GM21515 (cell line): Measurements from ENCODE around the gene SCGB3A1.

Source experiments
- ATAC-seq: cut with Tn5 transposase; IDR thresholded peaks from one replicate; pipeline ENCODE4 v1.9.1; 2021; ENCODE audit not compliant: unreplicated experiment

Gene SCGB3A1

DNA sequence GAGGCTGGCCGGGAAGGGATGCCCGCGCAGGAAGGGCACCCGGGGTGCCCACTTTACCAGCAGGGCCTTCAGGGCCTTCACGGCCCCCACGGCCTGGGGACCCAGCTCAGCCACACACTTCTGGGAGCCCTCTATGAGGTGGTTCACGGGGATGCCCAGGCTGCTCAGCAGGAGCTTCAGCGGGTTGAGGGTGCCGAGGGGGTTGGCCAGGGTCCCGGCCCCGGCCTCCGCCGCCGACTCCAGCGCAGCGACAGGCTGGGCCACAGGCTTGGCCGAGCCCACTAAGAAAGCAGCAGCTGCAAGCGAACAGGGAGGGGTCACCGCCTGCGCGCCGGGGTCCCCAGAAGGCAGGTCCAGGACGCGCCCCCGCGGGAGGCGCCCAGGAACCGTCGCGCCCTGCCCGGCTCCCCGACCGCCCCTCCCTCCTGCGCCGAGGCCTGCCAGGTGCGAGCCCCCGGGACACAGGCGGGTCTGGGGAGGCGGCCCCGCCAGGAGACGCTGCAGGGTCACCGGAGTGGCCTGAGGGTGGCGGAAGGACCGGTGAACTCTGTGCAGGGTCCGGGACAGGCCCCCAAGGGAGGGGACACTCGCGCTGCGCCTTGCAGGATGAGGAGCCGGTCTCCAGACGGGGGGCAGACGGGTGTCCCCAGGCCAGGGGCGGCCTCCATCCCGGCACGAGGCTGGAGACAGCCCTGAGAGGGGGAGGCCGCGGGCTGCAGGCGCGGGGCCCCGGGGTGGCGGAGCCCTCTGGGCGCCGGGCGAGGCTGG is 572 bp downstream of the SCGB3A1 start:
- ATAC-seq, result no peak

DNA sequence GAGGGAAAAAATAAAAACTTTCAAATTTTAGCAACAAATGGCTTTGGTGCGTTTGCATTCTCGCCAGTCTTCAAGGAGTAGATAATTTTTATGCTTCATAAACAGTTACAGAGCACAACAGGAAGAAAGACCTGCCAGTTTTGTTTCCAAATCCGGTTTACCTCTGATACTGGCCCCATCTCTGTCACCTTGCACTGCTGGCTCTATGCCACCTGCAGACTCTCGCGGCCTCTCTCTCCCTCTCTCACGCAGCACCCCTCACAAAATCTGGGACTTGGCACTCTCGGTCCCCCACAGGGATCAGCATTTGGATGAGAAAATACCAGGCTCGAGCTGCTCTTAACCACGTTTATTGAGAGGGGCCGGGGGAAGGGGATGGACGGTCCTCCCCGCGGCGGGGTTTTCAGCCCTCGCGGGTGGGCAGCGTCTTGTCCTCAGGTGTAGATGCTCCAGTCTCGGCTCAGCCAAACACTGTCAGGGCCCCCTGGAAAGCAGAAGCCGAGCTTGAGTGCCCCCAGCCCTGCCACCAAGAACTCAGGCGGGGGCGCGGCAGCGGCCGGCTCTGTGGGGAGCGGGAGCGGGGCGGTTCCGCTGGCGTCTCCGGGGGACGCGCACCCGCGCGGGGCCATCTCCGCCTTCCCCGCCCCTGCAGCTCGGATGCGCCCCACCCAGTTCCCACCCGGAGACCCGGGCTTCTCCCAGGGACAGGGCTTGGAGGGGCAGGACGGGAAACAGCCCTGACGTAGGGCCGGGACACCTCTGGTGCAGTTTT is 1.3 kb downstream of the SCGB3A1 start:
- no peak for ATAC-seq

DNA sequence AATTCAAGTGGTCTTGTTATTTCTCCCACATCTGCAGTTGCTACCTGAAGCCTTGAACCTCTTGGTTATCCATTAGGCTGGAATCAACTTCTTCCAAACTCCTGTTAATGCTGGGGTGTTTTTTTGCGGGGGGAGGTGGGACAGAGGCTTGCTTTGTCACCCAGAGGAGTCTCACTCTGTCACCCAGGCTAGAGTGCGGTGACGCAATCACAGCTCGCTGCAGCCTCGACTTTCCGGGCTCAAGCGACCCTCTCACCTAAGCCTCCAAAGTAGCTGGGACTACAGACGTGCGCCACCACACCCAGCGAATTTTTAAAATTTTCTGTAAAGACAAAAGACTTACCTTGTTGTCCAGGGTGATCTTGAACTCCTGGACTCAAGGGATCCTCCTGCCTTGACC is 4.4 kb downstream of the SCGB3A1 start:
- no peak for ATAC-seq

DNA sequence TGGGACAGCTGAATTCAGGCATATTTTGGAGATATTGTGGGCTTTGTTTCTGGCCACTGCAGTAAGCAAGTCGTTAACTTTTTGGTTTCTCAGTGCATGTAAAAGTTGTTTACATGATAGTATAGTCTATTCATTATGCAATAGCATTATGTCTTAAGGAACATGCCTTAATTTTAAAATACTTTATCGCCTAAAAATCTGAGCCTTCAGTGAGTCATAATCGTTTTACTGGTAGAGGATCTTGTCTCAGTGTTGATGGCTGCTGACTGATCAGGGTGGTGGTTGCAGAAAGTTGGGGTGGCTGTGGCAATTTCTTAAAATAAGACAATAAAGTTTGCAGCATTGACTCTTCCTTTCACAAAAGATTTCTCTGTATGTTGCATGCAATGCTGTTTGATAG is 5.1 kb downstream of the SCGB3A1 start:
- no peak for ATAC-seq

DNA sequence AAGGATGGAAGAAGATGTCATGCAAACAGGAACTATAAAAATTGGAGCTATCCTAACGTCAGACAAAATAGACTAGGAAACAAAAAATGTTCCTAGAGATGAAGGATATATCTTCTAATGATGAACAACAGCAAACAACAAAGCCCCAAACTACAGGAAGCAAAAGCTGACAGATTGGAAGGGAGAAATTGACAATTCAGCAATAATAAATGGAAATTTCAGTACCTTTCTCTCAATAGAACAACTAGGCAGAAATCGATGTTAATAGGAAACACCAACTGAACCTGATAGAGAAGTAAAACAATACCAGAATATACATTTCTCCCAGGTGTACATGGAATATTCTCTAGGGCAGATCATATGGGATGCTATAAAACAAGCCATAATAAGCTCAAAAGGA is 7.6 kb downstream of the SCGB3A1 start:
- no peak for ATAC-seq

DNA sequence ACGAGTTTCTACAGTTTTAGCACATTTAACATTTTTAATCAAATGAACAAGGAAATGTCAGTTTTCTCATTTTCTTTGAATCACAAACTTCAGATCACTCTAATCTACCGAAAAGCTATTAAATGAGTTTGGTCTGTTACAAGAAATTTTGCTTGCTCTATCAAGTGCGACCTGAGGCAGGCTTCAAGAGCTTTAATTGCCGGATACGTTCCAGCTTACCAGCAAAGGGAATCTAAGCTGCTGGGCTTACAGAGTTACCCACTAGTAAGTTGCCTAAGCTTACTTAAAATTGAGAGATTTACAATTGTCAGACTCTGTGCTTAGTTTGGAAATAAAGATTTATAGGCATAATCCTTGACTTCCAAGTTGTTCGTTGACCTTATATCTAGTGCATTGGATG is 10.6 kb downstream of the SCGB3A1 start:
- ATAC-seq, result no peak

DNA sequence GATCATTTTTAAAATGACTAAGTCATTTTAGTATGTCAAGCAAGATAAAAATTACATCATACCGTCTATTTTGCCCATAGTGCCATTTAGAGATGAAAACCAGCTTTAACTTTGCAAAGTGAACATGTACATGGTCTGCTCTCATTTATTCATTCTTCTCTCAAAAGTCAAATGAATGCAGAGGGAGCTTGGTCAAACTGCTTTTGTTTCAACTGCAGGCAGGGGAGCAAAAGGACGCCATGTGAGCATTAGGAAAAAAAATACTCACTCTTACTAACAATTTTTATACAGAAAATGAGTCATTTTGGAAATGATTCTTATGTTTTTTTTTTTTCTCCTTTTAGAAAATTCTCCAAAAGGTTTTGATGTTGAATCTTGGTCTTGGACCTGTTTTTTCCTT is 15.7 kb downstream of the SCGB3A1 start:
- ATAC-seq, result no peak

DNA sequence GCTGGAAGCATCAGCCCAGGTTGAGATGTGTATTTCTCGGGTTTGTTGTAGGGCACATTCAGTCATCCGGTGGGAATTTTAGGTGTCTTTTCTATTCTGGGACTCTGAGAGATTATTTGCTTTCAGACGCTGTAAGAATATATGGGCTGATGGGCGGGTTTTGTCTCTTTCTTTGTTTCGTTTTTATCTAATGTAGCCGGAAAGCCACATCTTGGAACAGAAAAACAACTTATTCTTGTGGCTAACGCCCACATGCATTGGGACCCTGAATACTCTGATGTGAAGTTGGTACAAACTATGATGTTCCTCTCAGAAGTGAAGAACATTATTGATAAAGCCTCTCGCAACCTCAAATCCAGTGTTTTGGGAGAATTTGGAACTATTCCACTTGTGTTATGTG is 22.4 kb downstream of the SCGB3A1 start:
- ATAC-seq, result no peak

DNA sequence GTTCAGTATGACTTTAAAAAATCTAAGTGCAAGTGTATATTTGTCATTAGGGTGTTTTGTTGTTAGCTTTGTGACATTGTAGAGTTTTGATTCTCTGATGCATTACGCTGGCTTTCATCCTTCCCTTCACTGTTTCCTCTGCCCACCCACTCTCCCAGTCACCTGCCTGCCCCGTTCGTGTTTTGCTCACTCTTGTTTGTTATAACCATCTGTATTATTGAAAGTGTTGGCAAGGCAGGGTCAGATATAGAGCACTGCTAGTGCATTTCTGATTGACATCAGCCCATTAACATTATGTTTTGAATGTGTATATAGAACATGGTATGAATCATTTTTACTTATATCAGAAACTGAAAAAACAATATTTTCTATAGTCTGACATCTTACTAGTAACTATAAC is 27.3 kb downstream of the SCGB3A1 start:
- ATAC-seq, result no peak

DNA sequence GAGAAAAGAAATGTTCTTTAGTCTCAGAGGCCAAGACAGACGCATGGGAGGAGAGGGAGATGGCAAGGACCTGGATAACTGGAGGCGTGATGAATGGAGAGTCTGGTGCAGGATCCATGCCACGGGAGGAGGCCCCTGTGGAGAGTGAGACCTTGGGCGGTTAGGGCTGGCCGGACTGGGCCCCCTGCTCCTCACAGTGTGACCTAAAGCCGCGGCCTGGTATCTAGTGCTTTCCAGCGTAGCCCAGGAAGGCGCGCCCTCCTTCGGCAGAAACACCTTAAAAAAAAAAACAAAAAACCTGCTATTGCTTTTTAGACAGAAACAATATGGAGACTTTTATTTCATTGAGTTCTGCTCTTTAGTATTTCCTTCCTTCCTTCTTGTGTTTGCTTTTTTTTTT is 33.1 kb downstream of the SCGB3A1 start:
- no peak for ATAC-seq

DNA sequence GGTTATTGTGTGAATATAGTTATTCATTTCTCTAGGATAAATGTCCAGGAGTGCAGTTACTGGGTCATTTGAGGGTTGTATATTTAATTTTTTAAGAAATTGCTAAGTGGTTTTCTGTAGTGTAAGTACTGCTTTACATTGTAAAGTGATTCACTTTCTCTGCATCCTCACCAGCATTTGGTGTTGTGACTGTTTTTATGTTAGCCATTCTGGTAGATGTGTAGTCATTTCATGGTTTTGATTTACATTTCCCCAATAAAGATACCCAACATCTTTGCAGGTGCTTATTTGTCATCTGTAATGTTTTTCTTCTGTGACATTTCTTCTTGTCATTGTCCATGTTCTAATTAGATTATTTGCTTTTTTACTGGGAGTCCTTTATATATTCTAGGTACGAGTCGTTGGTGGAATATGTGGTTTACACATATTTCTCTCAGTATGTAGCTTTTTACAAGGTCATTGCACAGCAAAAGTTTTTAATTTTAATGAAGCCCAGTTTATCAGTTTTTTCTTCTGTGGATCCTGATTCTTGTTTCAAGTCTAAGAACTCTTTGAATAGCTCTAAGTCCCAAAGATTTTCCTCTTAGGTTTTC is 34.0 kb downstream of the SCGB3A1 start:
- ATAC-seq, result no peak

DNA sequence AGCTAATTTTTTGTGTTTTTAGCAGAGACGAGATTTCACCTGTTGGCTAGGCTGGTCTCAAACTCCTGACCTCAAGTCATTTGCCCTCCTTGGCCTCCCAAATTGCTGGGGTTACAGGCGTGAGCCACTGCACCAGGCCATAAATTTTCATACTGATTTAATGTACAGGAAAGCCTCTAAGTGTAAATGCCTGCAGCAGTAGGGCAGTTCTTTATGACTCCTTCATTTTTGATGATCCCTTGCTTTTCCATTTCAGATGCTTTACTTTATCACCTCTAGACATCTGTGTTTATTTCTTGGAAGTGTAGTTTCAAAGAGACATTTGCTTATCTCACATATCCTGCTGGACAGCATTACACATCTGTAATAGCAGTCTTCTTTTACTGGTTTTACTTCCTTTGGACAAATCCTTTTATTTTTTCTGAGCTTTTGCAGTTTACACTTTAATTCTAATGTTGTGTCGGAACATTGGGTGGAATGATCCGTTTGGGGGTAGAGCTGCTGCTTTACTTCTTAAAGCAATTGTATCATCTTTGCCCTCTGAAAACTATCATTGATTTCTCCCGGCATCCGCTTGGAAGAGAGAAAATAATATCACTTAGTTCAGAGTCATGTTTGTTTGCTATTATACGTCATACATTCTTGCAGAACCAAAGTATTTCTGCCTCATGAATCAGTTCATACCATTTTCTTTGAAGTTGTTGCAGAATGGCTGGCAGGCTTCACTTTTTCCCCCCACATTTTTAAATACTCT is 36.0 kb downstream of the SCGB3A1 start:
- no peak for ATAC-seq

DNA sequence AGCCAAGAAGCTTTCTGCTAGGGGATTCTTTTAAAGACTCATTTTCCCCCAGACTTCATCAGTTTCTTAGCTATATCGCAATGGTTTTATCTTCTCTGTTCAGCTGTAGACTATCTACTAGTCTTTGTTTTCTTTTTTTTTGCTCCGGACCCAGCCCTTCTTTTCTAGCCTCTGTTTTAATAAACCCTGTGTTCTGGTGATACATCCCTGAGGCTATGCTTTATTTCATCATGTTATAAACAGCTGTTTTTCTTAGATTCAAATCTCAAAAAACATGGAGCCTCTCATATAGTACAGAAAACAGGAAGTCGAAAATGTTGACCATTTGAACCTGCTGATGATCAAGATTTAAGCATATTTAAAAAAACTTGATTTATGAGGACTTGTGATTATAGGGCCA is 37.8 kb downstream of the SCGB3A1 start:
- no peak for ATAC-seq

DNA sequence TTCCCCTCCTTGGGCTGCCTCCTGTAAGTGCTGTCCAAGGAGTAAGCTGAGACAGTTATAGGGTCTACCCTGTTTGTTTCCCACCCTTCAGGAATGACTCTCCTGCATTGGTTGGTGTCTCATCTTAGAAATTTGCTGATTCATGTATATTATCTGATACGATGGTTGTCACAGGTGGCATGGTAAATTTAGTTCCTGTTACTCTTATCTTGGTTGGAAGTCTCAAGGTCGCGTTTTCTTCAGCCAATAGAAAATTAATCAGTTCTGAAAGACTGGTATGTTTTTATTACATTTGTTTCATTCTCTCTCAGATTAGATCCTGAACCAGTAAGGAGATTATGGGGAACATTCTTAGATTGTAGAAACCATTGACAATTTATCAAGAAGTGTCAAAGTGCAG is 42.7 kb downstream of the SCGB3A1 start:
- no peak for ATAC-seq

DNA sequence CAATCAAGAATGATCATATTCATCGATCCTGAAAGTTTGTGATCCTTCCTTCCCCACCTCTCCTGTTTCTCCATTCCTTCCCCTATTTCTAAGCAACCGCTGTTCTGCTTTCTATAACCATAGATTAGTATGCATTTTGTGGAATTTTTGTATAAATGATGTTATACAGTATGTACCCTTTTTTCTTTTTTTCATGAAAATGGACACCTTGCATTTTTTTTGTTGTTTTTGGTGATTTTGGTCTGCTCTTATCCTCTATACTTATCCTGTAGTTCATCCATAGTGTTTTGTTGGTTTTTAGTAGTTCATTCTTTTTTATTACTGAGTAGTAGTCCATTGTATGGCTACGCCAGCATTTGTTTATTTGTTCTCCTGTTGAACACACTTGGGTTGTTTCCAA is 46.1 kb downstream of the SCGB3A1 start:
- ATAC-seq, result no peak

DNA sequence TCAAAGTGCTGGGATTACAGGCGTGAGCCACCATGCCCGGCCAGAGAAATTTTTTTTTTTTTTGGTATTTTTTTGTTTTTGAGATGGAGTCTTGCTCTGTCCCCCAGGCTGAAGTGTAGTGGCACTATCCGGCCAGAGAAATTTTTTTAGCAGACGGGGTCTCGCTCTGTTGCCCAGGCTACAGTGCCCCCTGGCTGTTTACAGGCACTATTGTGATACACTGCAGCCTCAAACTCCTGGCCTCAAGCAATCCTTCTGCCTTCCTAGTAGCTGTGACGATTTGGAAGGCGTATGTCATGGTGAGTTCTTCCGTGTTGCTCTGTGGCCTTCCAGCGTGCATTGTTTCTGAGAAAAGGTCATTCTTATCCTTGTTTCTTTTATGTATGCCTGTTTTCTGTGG is 49.6 kb downstream of the SCGB3A1 start:
- no peak for ATAC-seq
